Measurements from ENCODE around the gene DPRX. TPM values are rescaled to one million over a fixed set of nuclear protein-coding genes. Genes with fewer than 3 reads are reported as not detected.

Gene DPRX
- total and polyA plus RNA-seq, 8 donors = 0.16 TPM; not detected in 7

GRCh38 chr19:53596056-53596455 lies 35.7 kb upstream of the DPRX start:
- Histone ChIP-seq H3K9me3 (no peaks in the 10 kb centered on the region), H3K27ac (no peak overlapping the region), H3K36me3 (no peaks in the 10 kb centered on the region), H3K4me1 (no peaks in the 10 kb centered on the region), H3K27me3 (no peaks in the 10 kb centered on the region), H3K4me3 (no peak overlapping the region)
- ATAC-seq (no peak), DNase-seq (no peak), FAIRE-seq (no peak)
- intact Hi-C loops (cut with DNase I) = no loop called here
- TF ChIP-seq, protein P1, sequence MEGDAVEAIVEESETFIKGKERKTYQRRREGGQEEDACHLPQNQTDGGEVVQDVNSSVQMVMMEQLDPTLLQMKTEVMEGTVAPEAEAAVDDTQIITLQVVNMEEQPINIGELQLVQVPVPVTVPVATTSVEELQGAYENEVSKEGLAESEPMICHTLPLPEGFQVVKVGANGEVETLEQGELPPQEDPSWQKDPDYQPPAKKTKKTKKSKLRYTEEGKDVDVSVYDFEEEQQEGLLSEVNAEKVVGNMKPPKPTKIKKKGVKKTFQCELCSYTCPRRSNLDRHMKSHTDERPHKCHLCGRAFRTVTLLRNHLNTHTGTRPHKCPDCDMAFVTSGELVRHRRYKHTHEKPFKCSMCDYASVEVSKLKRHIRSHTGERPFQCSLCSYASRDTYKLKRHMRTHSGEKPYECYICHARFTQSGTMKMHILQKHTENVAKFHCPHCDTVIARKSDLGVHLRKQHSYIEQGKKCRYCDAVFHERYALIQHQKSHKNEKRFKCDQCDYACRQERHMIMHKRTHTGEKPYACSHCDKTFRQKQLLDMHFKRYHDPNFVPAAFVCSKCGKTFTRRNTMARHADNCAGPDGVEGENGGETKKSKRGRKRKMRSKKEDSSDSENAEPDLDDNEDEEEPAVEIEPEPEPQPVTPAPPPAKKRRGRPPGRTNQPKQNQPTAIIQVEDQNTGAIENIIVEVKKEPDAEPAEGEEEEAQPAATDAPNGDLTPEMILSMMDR (IDR thresholded peaks at IDR 0.05) = no peak
- 70 to 74% methylated on average over 9 of the region's 9 CpGs for WGBS, 2 donors

- H3K36me3 ChIP-seq = no peaks in the 10 kb centered on the region
- H3K27me3 ChIP-seq = no peaks in the 10 kb centered on the region
- TF ChIP-seq, protein P1 (IDR thresholded peaks at IDR 0.05) = no peak
- no peaks in the 10 kb centered on the region for H3K9me3 ChIP-seq
- intact Hi-C loops (cut with DNase I) = no loop called here
- ATAC-seq = no peak
- WGBS, 2 donors = 82 to 90% methylated on average over 12 of the region's 12 CpGs
- H3K4me1 ChIP-seq = no peaks in the 10 kb centered on the region
- no peak for FAIRE-seq
- H3K4me3 ChIP-seq = no peak overlapping the region
- no peak overlapping the region for H3K27ac ChIP-seq
- DNase-seq = no peak
These were observed 34.8 kb upstream of the DPRX start for GRCh38 chr19:53597023-53597422.

GRCh38 chr19:53598361-53598760 lies 33.4 kb upstream of the DPRX start:
- Histone ChIP-seq H3K27me3 (no peaks in the 10 kb centered on the region), H3K4me1 (no peaks in the 10 kb centered on the region), H3K4me3 (no peak overlapping the region), H3K27ac (no peak overlapping the region), H3K36me3 (no peaks in the 10 kb centered on the region), H3K9me3 (no peaks in the 10 kb centered on the region)
- TF ChIP-seq, protein P1 (IDR thresholded peaks at IDR 0.05) = no peak
- WGBS, 2 donors = 39 to 43% methylated on average over 10 of the region's 10 CpGs
- intact Hi-C loops (cut with DNase I) = no loop called here
- no peak for DNase-seq
- ATAC-seq = no peak
- no peak for FAIRE-seq

- no peak for FAIRE-seq
- Histone ChIP-seq H3K36me3 (no peaks in the 10 kb centered on the region), H3K27ac (no peak overlapping the region), H3K9me3 (no peaks in the 10 kb centered on the region), H3K4me1 (no peaks in the 10 kb centered on the region), H3K4me3 (no peak overlapping the region), H3K27me3 (no peaks in the 10 kb centered on the region)
- no peak for ATAC-seq
- intact Hi-C loops (cut with DNase I) = no loop called here
- DNase-seq = no peak
- TF ChIP-seq, protein P1 (IDR thresholded peaks at IDR 0.05) = no peak
- 72 to 83% methylated on average over 4 of the region's 4 CpGs for WGBS, 2 donors
These were observed 31.6 kb upstream of the DPRX start for GRCh38 chr19:53600217-53600616.

- TF ChIP-seq, protein P1 (IDR thresholded peaks at IDR 0.05) = no peak
- no peaks in the 10 kb centered on the region for H3K4me1 ChIP-seq
- FAIRE-seq (no peak), ATAC-seq (no peak), DNase-seq (no peak)
- WGBS, 2 donors = 66 to 75% methylated on average over 15 of the region's 15 CpGs
- H3K9me3 ChIP-seq = no peaks in the 10 kb centered on the region
- H3K27me3 ChIP-seq = peaks cover 0 to 3% (median 0%) of the 10 kb centered on the region in 4 donors
- no peak overlapping the region for H3K4me3 ChIP-seq
- no peak overlapping the region for H3K27ac ChIP-seq
- intact Hi-C loops (cut with DNase I) = no loop called here
- no peaks in the 10 kb centered on the region for H3K36me3 ChIP-seq
These were observed 25.8 kb upstream of the DPRX start for GRCh38 chr19:53606031-53606430.
